ENCODE results near the gene ZNF536.

The ZNF536 gene

DNA sequence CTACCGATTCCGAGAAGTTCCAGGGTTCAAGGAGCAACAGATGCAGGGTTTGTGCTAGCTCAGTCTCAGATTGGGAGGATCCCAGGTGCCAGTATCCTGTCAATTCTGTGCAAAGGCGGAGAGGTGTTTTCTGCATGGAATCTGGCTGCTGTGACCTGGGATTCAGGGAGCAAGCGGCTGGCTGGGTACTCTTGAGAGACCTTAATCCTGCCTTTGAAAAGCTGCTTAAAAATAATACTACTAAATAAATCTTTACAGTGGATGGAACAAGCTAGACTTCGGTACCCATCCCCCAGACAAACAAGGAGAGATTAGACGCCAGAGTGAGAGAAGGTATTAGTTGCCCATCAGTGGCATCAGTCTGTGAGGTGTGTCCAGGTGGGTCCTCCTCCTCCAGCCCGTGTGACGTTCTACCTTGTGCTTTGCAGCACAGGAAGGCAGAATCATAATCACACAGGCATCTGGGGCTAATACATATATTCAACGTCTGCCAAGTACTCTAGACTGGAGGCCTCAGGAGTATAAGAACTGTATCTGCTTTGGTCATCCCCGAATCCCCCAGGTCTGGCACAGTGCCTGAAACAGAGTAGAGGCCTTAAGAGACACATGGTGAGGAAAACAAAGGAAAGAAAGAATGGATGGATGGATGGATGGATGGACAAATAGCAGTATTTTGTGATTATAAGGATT, 230.6 kb downstream of the ZNF536 start:
- no peak overlapping the region for H3K4me3 ChIP-seq (ENCODE audit: low read depth, low read length)
- no peak for DNase-seq (ENCODE audit: low read depth)
- TF ChIP-seq, protein P1, sequence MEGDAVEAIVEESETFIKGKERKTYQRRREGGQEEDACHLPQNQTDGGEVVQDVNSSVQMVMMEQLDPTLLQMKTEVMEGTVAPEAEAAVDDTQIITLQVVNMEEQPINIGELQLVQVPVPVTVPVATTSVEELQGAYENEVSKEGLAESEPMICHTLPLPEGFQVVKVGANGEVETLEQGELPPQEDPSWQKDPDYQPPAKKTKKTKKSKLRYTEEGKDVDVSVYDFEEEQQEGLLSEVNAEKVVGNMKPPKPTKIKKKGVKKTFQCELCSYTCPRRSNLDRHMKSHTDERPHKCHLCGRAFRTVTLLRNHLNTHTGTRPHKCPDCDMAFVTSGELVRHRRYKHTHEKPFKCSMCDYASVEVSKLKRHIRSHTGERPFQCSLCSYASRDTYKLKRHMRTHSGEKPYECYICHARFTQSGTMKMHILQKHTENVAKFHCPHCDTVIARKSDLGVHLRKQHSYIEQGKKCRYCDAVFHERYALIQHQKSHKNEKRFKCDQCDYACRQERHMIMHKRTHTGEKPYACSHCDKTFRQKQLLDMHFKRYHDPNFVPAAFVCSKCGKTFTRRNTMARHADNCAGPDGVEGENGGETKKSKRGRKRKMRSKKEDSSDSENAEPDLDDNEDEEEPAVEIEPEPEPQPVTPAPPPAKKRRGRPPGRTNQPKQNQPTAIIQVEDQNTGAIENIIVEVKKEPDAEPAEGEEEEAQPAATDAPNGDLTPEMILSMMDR (IDR thresholded peaks at IDR 0.05; ENCODE audit: low read depth, low read length) = no peak
- TF ChIP-seq MYC (IDR thresholded peaks at IDR 0.05; ENCODE audit: low read depth, low read length) (no peak), POLR2A (IDR thresholded peaks at IDR 0.05; ENCODE audit: extremely low read depth, insufficient read length) (no peak)
- TF ChIP-seq, protein P2, sequence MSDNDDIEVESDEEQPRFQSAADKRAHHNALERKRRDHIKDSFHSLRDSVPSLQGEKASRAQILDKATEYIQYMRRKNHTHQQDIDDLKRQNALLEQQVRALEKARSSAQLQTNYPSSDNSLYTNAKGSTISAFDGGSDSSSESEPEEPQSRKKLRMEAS (IDR thresholded peaks at IDR 0.05; ENCODE audit: low read depth, low read length) = no peak

- TF ChIP-seq MYC (IDR thresholded peaks at IDR 0.05; ENCODE audit: low read depth, low read length) (no peak), POLR2A (IDR thresholded peaks at IDR 0.05; ENCODE audit: extremely low read depth, insufficient read length) (no peak)
- TF ChIP-seq, protein P2 (IDR thresholded peaks at IDR 0.05; ENCODE audit: low read depth, low read length) = no peak
- TF ChIP-seq, protein P1 (IDR thresholded peaks at IDR 0.05; ENCODE audit: low read depth, low read length) = no peak
- H3K4me3 ChIP-seq (ENCODE audit: low read depth, low read length) = no peak overlapping the region
- DNase-seq (ENCODE audit: low read depth) = no peak
Measured at GRCh38 chr19:30604657-30605056, 232.5 kb downstream of the ZNF536 start.

DNA sequence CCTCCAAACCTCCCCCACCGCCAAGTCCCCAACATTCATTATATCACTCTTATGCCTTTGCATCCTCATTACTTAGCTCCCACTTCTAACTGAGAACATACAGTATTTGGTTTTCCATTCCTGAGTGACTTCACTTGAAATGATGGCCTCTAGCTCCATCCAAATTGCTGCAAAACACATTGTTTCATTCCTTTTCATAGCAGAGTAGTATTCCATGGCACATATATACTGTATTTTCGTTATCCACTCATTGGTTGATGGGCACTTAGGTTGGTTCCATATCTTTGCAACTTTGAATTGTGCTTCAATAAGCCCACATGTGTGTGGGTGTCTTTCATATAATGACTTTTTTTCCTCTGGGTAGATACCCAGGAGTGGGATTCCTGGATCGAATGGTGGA, 233.1 kb downstream of the ZNF536 start:
- no peak for TF ChIP-seq MYC (IDR thresholded peaks at IDR 0.05; ENCODE audit: low read depth, low read length)
- TF ChIP-seq, protein P2 (IDR thresholded peaks at IDR 0.05; ENCODE audit: low read depth, low read length) = no peak
- no peak for TF ChIP-seq POLR2A (IDR thresholded peaks at IDR 0.05; ENCODE audit: extremely low read depth, insufficient read length)
- TF ChIP-seq, protein P1 (IDR thresholded peaks at IDR 0.05; ENCODE audit: low read depth, low read length) = no peak
- H3K4me3 ChIP-seq (ENCODE audit: low read depth, low read length) = no peak overlapping the region
- no peak for DNase-seq (ENCODE audit: low read depth)

GRCh38 chr19:30606114-30607050, 234.2 kb downstream of the ZNF536 start:
- no peak overlapping the region for H3K4me3 ChIP-seq (ENCODE audit: low read depth, low read length)
- no peak for TF ChIP-seq POLR2A (IDR thresholded peaks at IDR 0.05; ENCODE audit: extremely low read depth, insufficient read length)
- TF ChIP-seq, protein P1 (IDR thresholded peaks at IDR 0.05; ENCODE audit: low read depth, low read length) = no peak
- TF ChIP-seq, protein P2 (IDR thresholded peaks at IDR 0.05; ENCODE audit: low read depth, low read length) = no peak
- TF ChIP-seq MYC (IDR thresholded peaks at IDR 0.05; ENCODE audit: low read depth, low read length) = no peak
- DNase-seq (ENCODE audit: low read depth) = no peak
